ENCODE results near the gene AGTRAP.
A peak's percentile ranks its signal among the peaks of the same experiment; 100 is the strongest.

Gene AGTRAP

DNA sequence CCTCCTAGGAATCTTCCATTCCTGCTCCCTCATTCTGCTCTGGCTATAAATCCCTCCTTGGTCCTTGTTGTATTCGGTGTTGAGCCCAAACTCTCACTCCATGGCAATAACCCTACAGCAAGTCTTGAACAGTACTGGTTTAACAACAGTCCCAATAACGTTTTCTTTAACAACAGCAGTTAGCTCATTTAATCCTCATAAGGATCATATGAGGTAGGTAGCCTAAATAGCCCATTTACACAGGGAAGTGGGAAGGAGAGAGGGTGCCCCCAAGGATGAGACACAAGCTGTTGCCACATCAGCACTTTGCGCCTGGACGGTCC lies 444 bp upstream of the AGTRAP start:
- no peak for DNase-seq (ENCODE audit: low read depth)

- peak; percentile 30 for DNase-seq (ENCODE audit: low read depth)
Measured at GRCh38 chr1:11736746-11737639, 1.1 kb downstream of the AGTRAP start.

GRCh38 chr1:11738096-11738495 lies 2.2 kb downstream of the AGTRAP start:
- no peak for DNase-seq (ENCODE audit: low read depth)

GRCh38 chr1:11738783-11739182 lies 2.8 kb downstream of the AGTRAP start:
- DNase-seq (ENCODE audit: low read depth), result no peak

GRCh38 chr1:11740258-11741192 lies 4.6 kb downstream of the AGTRAP start:
- no peak for DNase-seq (ENCODE audit: low read depth)

DNA sequence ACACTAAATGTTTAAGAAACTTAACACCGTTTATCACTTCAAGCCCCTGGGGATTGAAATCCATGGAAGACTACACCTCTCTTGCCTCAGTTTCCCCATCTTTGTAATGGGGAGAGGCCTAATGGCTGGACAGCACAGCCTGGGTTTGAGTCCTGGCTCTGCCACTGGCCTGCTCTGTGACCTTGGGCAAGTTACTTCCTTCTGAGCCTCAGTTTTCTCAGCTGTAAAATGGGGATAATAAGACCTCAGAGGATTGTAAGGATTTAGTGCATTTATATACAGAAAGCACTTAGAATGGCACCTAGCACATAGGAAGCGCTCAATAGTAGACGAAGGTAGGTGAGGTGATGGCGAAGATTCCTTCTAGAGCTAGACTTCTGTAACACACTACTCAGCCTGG lies 5.5 kb downstream of the AGTRAP start:
- DNase-seq (ENCODE audit: low read depth), result no peak

- DNase-seq (ENCODE audit: low read depth), result no peak
Measured at GRCh38 chr1:11741919-11742558, 6.1 kb downstream of the AGTRAP start.

DNA sequence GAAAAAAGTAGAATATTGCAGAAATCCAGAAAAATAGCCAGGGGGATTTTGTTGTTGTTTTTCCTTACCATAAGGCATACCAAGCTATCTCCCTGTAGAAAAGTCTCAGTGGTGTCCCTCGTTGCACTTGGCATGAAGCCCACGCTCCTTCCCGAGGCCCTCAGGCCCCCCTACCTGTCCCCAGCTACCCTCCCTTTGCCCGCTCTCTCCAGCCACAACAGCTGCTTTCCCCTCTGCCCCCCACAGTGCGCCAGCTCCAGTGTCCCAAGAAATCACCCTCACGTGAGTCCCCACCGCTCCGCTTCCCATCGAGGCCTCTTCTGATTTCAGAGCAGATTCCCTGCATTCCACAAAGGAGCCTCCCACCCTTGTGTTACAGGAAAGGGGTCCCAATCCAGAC lies 8.4 kb downstream of the AGTRAP start:
- DNase-seq (ENCODE audit: low read depth), result no peak

- no peak for DNase-seq (ENCODE audit: low read depth)
Measured at GRCh38 chr1:11746092-11746491, 10.2 kb downstream of the AGTRAP start.

GRCh38 chr1:11746795-11747487 lies 11.0 kb downstream of the AGTRAP start:
- DNase-seq (ENCODE audit: low read depth), result no peak

DNA sequence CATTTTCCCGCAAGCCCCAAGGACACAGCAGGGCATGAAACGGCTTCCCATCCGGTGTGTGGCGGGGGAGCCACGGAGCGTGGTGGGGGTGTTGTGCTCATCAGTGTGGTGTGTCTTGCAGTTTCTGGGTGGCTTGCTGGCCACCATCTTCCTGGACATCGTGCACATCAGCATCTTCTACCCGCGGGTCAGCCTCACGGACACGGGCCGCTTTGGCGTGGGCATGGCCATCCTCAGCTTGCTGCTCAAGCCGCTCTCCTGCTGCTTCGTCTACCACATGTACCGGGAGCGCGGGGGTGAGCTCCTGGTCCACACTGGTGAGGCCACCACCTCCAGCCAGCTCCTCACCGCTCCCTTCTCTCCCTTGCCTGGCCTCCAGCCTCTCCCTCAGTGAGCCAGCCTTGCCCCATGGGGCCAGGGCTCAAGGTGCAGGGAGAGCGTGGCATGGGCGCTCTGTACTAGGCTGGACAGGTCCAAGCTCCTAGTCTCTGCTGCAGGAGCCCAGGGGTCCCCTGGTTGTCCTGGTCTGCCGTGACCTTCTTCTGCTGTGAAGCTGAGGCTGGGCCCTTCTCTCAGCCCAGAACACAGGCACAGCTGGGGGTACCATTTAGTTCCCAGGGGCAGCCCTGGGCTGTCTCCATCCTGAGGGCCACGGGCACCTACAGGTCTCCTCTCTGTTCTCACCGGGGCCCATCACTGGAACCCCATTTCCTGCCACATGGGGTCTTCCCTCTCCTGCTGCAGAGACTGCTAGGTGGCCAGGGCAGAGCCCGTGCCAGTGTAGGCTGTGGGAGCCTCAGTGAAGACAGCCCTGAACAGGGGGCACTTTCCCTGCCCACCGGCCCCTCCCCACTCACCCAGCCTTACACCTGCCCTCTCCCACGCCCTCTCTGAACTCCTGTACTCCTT lies 12.6 kb downstream of the AGTRAP start:
- no peak for DNase-seq (ENCODE audit: low read depth)

- DNase-seq (ENCODE audit: low read depth), result peak; percentile 22
Measured at GRCh38 chr1:11749203-11749689, 13.3 kb downstream of the AGTRAP start.

DNA sequence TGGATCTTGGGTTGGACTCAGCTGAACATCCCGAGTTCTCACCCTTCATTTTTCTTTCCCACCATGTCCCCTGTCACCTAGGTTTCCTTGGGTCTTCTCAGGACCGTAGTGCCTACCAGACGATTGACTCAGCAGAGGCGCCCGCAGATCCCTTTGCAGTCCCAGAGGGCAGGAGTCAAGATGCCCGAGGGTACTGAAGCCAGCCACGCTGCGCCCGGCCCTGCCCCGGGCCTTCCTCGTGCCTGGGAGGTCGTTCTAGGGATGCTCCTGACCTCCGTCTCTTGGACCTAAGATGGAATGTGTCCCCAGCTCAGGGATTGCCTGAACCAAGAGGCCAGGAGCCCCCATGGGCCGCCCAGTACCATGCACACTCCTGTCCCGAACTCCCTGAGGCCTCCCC lies 14.1 kb downstream of the AGTRAP start:
- no peak for DNase-seq (ENCODE audit: low read depth)

DNA sequence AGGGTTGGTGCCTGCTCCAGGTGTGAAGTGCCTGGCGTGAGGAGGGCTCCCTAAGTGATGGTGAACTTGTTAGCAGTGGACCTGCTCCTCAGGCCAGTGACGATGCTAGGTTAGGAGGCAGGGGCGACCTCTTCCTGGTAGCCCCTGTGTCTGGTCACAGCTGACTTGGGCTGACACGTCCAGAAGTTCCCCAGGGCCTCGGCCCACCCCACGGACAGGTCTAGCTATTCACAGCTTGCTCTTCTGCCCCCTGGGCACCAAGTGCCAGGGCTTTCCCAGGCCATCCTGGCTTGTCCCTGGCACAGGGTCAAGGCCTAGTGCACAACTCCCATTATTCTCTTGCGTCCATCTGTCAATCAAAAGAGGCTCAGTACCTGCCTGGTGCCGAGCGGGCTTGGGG lies 15.2 kb downstream of the AGTRAP start:
- no peak for DNase-seq (ENCODE audit: low read depth)

- DNase-seq (ENCODE audit: low read depth), result no peak
Measured at GRCh38 chr1:11752359-11753088, 16.6 kb downstream of the AGTRAP start.

DNA sequence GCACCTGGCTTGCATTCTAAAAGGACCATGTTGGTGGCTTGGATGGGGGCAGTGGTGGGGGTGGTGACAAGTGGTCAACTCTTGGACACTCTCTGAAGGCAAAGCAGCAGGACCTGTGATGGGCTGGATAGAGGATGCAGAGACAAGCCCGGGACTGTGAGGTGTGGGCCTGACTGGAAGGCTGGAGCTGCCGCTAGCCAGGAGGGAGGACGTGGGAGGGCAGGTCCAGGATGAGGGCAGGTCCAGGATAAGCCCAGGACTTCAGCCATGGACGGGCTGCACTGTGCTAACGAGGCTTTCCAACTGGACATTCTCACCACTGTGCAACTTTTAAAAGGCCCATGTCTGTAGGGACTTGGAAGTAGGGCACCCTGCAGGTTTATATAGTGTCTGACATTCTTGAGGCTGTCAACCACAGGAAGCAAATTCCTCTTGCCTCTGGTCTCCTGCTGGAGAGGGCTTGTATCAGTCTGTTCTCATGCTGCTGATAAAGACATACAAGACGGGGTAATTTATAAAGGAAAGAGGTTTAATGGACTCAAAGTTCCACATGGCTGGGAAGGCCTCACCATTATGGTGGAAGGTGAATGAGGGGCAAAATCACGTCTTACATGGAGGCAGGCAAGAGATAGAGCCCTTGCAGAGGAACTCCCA lies 17.7 kb downstream of the AGTRAP start:
- no peak for DNase-seq (ENCODE audit: low read depth)

DNA sequence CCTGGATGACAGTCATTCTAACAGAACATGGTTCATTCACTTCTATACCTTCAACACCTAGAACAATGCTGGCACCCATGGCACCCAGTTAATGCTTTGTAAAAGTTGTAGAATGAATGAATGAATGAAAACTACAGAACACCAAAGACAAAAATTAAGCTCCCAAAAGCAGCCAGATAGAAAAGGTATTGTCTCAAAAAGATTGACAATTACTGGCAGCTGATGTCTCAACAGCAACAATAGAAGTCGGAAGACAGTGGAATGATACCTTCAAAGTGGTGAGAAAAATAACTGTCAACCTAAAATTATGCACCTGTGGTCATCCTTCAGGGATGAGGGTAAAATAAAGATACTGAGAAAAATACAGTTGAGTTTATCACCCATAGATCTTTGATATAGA lies 21.1 kb downstream of the AGTRAP start:
- DNase-seq (ENCODE audit: low read depth), result no peak

DNA sequence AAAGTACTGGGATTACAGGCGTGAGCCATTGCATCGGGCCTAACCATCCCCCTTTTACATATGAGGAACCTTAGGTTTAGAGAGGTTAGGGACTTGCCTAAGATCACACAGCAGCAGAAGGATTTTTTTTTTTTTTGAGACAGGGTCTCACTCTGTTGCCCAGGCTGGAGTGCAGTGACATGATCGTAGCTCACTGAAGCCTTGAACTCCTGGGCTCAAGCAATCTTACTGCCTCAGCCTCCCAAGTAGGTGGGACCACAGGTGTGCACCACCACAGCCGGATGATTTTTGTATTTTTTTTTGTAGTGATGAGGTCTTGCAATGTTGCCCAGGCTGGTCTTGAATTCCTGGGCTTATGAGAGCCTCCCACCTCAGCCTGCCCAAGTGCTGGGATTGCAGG lies 23.9 kb downstream of the AGTRAP start:
- no peak for DNase-seq (ENCODE audit: low read depth)

GRCh38 chr1:11761285-11761684 lies 25.3 kb downstream of the AGTRAP start:
- no peak for DNase-seq (ENCODE audit: low read depth)

DNA sequence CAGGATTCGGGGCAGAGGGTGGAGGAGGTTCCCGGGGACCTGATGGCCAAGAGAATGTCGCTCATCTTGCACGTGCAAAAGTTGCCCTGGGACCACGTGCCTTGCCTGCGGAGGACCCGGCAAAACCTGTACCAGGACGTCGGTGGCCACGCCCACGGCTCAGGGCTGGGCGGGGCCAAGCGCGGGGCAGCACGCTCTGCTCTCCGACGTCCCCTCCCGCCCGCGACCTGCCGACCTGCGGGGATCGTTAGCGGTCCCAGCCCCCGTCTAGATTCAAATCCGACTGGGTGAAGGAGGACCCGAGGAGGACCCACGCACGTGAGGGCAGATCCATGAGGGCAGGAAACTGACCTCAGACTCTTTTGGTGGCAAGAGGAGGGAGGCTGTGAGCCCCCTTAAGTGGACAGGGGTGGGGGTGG lies 26.1 kb downstream of the AGTRAP start, which contains the start of gene C1orf167:
Gene C1orf167, plus strand, starts transcription at position 206 of the 419 bp plus-strand sequence. CDS start 2,208 bp downstream, outside the sequence.
- no peak for DNase-seq (ENCODE audit: low read depth)

Measured in stimulated activated CD8-positive, alpha-beta memory T cell treated with anti-CD3 and anti-CD28 coated beads, Interleukin-12 subunit alpha, Interleukin-12 subunit beta, amount 100 ng/mL, for 1 hour (primary cell).